Glutamatergic neuron (in vitro differentiated cells): Measurements from ENCODE around the gene MYO1B. TPM values are rescaled to one million over a fixed set of nuclear protein-coding genes. Genes with fewer than 3 reads are reported as not detected.

ENCODE experiments used
- DNase-seq: peaks from one replicate; pipeline ENCODE4 v3.0.0; 2022
- H3K27ac Mint-ChIP-seq: one replicate; pipeline ENCODE4 v1.8.0; 2020; ENCODE audit warnings: mild to moderate bottlenecking, mixed read lengths, inconsistent platforms; ENCODE audit not compliant: unreplicated experiment
- H3K27me3 Mint-ChIP-seq: one replicate; pipeline ENCODE4 v1.8.0; 2020; ENCODE audit warnings: mild to moderate bottlenecking, moderate library complexity, mixed read lengths, inconsistent platforms; ENCODE audit not compliant: unreplicated experiment
- H3K36me3 Mint-ChIP-seq: one replicate; pipeline ENCODE4 v1.8.0; 2020; ENCODE audit warnings: mild to moderate bottlenecking, mixed read lengths, inconsistent platforms; ENCODE audit not compliant: unreplicated experiment
- H3K4me1 Mint-ChIP-seq: one replicate; pipeline ENCODE4 v1.8.0; 2020; ENCODE audit warnings: mild to moderate bottlenecking, low read depth, mixed read lengths, inconsistent platforms; ENCODE audit not compliant: unreplicated experiment
- H3K4me3 Mint-ChIP-seq: one replicate; pipeline ENCODE4 v1.8.0; 2020; ENCODE audit warnings: mild to moderate bottlenecking, mixed read lengths, inconsistent platforms; ENCODE audit not compliant: unreplicated experiment
- H3K9me3 Mint-ChIP-seq: one replicate; pipeline ENCODE4 v1.8.0; 2020; ENCODE audit warnings: mild to moderate bottlenecking, moderate library complexity, mixed read lengths, inconsistent platforms; ENCODE audit not compliant: unreplicated experiment
- CTCF ChIP-seq: fragments of 200-600 bp; sonication (generic); IDR thresholded peaks from one replicate; pipeline ENCODE4 v1.5.0; 2021; ENCODE audit not compliant: partially characterized antibody, unreplicated experiment
- total RNA-seq: library from RNA; stranded (reverse); fragmentation: NEBNext Ultra II Directional; extraction: Animal tissue kit (Norgen Biotek cat#: 25700); gene quantifications from one replicate; pipeline ENCODE4 v1.2.1, GENCODE V29; 2021; ENCODE audit not compliant: unreplicated experiment

Gene MYO1B
- total RNA-seq, 1 donor from 2014 or later: 129 TPM

DNA sequence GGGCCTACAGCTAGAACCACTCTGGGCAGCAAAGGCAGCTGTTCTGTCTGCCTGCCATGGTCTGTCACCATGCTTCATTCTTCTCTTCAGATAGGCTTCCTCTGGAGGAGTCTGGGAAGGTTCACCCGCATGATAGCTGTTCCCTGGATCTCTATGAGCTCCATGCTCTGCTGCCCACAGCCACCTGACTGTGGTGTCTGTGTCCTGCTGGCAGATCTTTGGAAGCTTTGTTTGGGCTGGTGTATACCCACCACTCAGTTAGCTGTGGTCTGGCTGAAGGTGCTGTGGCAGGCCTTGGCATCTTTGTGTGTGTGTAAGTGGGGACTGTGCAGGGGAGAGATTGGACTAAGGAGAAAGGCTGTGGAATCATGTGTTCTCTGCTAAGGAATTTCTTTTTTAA, 23.4 kb downstream of the MYO1B start:
- H3K36me3 Mint-ChIP-seq: no peaks in the 10 kb centered on the region
- DNase-seq: no peak
- peaks cover 2% of the 10 kb centered on the region for H3K9me3 Mint-ChIP-seq
- H3K4me1 Mint-ChIP-seq: peaks cover 63% of the 10 kb centered on the region
- peak overlapping the region; percentile 82 for H3K27ac Mint-ChIP-seq
- no peak overlapping the region for H3K4me3 Mint-ChIP-seq
- peaks cover 4% of the 10 kb centered on the region for H3K27me3 Mint-ChIP-seq
- TF ChIP-seq CTCF: no peak

DNA sequence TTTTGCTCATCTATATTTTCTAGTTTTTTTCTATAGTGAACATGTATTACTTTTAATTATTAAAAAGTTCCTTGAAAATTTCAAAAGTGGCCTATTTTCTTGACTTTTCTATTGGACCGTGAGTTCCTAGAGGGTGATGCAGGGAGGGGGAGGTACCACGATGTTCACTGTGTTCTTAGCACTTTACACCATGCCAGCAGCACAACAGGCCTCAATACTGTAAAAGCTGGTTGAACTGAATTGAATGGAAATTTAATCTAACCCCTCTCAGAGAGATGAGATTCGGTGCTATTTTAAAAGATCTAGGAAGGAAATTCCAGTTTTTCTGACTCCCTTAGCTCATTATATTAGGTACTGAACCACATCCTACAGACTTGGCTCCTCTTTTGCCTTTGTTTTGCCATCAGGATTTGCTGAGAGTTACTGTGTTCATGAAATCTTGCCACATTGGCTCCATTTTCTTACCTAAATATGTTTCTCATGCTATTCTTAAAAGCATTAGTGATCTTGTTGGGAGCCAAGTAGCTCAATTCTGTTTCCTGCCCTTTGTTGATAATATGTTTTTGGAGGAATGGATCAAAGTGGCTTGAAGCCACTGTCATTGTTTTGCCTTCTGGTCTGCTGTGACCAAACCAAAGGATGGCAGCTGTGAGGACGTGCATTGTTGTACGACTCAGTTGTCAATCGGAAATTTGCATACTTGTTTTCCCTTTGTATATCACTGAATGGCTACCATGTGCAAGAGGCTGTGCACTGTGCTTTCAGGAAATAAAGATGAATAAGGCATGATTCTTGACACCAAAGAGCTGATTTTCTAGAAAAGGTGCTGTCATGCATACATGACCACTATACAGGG, 25.3 kb downstream of the MYO1B start:
- Mint-ChIP-seq H3K36me3 (no peaks in the 10 kb centered on the region), H3K27me3 (peaks cover 4% of the 10 kb centered on the region), H3K4me1 (peaks cover 60% of the 10 kb centered on the region), H3K4me3 (peak overlapping the region; percentile 55), H3K9me3 (peaks cover 2% of the 10 kb centered on the region), H3K27ac (peak overlapping the region; percentile 93)
- no peak for DNase-seq
- TF ChIP-seq CTCF: no peak

DNA sequence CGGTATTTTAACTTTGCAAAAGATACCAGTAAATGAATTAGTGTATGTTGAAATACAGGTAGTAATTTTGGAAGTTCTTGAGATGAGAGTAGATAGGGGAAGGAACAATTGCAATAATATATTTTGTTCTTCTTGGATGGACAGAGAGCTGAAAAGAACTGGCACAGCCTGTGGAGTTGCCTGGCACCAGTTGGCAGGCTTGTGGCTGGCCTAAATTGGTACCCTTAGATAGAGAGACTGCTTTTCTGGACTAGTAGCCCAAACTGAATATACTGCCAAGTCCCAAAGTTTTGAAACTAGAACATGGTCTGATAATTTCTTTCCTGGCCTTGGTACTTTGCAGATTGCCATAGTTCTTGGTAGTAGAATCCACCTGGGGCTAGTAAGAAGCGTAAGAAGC, 26.9 kb downstream of the MYO1B start:
- Mint-ChIP-seq H3K9me3 (peaks cover 2% of the 10 kb centered on the region), H3K27me3 (peaks cover 4% of the 10 kb centered on the region), H3K27ac (peak overlapping the region; percentile 72), H3K36me3 (no peaks in the 10 kb centered on the region), H3K4me3 (peak overlapping the region; percentile 32), H3K4me1 (peaks cover 52% of the 10 kb centered on the region)
- DNase-seq: no peak
- no peak for TF ChIP-seq CTCF

- peaks cover 37% of the 10 kb centered on the region for H3K4me1 Mint-ChIP-seq
- no peak overlapping the region for H3K4me3 Mint-ChIP-seq
- no peak for TF ChIP-seq CTCF
- H3K27ac Mint-ChIP-seq: no peak overlapping the region
- H3K36me3 Mint-ChIP-seq: no peaks in the 10 kb centered on the region
- peaks cover 4% of the 10 kb centered on the region for H3K27me3 Mint-ChIP-seq
- peaks cover 2% of the 10 kb centered on the region for H3K9me3 Mint-ChIP-seq
- no peak for DNase-seq
Measured at GRCh38 chr2:191274413-191274815, 29.2 kb downstream of the MYO1B start.

DNA sequence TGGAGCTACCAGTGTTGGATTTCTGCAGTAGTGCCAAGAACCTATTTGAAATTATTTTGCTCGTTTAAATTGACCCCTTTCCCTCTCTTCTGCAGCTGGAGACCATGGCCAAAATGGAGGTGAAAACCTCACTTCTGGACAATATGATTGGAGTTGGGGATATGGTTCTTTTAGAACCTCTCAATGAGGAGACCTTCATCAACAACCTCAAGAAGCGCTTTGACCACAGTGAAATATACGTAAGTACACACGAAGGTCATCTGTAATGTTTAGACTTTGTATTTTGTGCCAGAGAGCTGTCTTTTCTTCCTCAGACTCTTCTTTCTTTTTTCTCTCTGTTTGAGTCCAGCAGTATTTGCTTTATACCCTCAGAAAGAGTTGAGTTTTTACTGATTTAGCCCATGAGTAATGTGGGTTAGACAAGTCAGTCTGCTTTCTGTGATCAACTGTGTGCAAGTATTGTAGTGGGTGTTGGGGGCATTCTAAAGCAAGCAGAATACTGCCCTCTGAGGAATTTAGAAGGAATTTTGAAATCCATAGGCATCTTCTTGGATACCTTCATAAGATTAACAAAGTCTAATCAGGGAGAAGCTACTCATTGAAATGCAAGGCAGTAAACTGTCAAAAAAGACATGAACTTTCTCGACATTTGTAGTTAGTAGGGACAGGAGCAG, 31.7 kb downstream of the MYO1B start:
- no peak overlapping the region for H3K27ac Mint-ChIP-seq
- peaks cover 27% of the 10 kb centered on the region for H3K4me1 Mint-ChIP-seq
- TF ChIP-seq CTCF: no peak
- H3K9me3 Mint-ChIP-seq: peaks cover 2% of the 10 kb centered on the region
- H3K4me3 Mint-ChIP-seq: no peak overlapping the region
- no peak for DNase-seq
- H3K36me3 Mint-ChIP-seq: no peaks in the 10 kb centered on the region
- H3K27me3 Mint-ChIP-seq: peaks cover 5% of the 10 kb centered on the region
